Activated B cell treated with CpG ODN at 0.5 μM for 24 hours (primary cell): Measurements from ENCODE around the gene SKOR1. TPM values are rescaled to one million over a fixed set of nuclear protein-coding genes. Genes with fewer than 3 reads are reported as not detected.

Experiments used
- ATAC-seq: fragments of 200-7000 bp; cut with Tn5 transposase; one replicate; pipeline ENCODE4 v1.10.0; 2021; ENCODE audit warnings: low read depth, mild to moderate bottlenecking, moderate library complexity
- CTCF ChIA-PET: fragments of 350-600 bp; sonication (Branson Sonifier 250); formaldehyde crosslinking; loops from one replicate; lab custom pipeline; 2021; ENCODE audit warnings: antibody characterized with exemption; lab: Charles Lee
- POLR2A ChIA-PET: fragments of 350-600 bp; sonication (Branson Sonifier 250); formaldehyde crosslinking; loops from one replicate; lab custom pipeline; 2021; ENCODE audit warnings: antibody characterized with exemption; lab: Charles Lee
- DNase-seq: peaks from one replicate; pipeline ENCODE4 v3.0.0; 2022
- H3K27ac Mint-ChIP-seq: one replicate; pipeline ENCODE4 v1.8.0; 2020; ENCODE audit warnings: mixed read lengths
- H3K27me3 Mint-ChIP-seq: one replicate; pipeline ENCODE4 v1.8.0; 2021; ENCODE audit warnings: mixed read lengths
- H3K36me3 Mint-ChIP-seq: one replicate; pipeline ENCODE4 v1.8.0; 2021; ENCODE audit warnings: low read depth, mixed read lengths
- H3K4me1 Mint-ChIP-seq: one replicate; pipeline ENCODE4 v1.8.0; 2021; ENCODE audit warnings: mixed read lengths
- H3K4me3 Mint-ChIP-seq: one replicate; pipeline ENCODE4 v1.8.0; 2020; ENCODE audit warnings: mild to moderate bottlenecking, mixed read lengths
- H3K9me3 Mint-ChIP-seq: one replicate; pipeline ENCODE4 v1.8.0; 2020; ENCODE audit warnings: mixed read lengths
- CTCF ChIP-seq: fragments of 200-600 bp; IDR thresholded peaks from one replicate; pipeline ENCODE4 v1.8.0; 2022; ENCODE audit warnings: antibody characterized with exemption, mild to moderate bottlenecking
- intact Hi-C: fragments of 100-400 bp; cut with micrococcal nuclease; formaldehyde crosslinking; loops from one replicate; pipeline ENCODE4 v1.15.1; 2024
- total RNA-seq: library from RNA; stranded (reverse); gene quantifications from 2 replicates; pipeline ENCODE4 v1.2.3, GENCODE V29; 2022

Gene SKOR1
- total RNA-seq, 1 donor from 2014 or later, result 0.53 TPM

DNA sequence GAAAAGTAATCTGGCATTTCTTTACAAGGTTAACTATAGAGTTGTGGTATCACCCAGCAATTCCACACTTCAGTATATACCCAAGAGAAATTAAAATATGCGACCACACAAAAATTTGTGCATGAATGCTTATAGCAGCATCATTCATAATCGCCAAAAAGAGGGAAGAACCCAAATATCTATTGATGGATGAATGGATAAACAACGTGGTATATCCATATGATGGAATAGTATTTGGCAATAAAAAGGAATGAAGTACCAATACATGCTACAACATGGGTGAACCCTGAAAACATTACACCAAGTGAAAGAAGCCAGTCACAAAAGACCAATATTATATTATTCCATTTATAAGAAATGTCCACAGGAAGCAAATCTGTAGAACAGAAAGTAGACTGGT lies 8.6 kb upstream of the SKOR1 start:
- Mint-ChIP-seq H3K36me3 (peaks cover 3% of the 10 kb centered on the region), H3K27ac (no peak overlapping the region), H3K4me3 (no peak overlapping the region), H3K9me3 (peaks cover 9% of the 10 kb centered on the region), H3K4me1 (peaks cover 10% of the 10 kb centered on the region), H3K27me3 (peaks cover 46% of the 10 kb centered on the region)
- DNase-seq, result no peak
- no peak for ATAC-seq
- intact Hi-C loops, result no loop called here
- POLR2A ChIA-PET, result no interaction called here
- no peak for TF ChIP-seq CTCF
- CTCF ChIA-PET, result no interaction called here

GRCh38 chr15:67818464-67818863 lies 6.8 kb upstream of the SKOR1 start:
- H3K27me3 Mint-ChIP-seq, result peaks cover 52% of the 10 kb centered on the region
- CTCF ChIA-PET, result interaction anchor here (0.7 to 3.2 kb wide), 2 partner anchors 35 to 37 kb away, joined by 3 to 15 read pairs; no protein-coding TSS in a partner anchor
- H3K36me3 Mint-ChIP-seq, result peaks cover 3% of the 10 kb centered on the region
- peaks cover 21% of the 10 kb centered on the region for H3K4me1 Mint-ChIP-seq
- TF ChIP-seq CTCF, result no peak
- intact Hi-C loops, result no loop called here
- no peak overlapping the region for H3K27ac Mint-ChIP-seq
- ATAC-seq, result no peak
- H3K4me3 Mint-ChIP-seq, result no peak overlapping the region
- H3K9me3 Mint-ChIP-seq, result peaks cover 9% of the 10 kb centered on the region
- no peak for DNase-seq
- POLR2A ChIA-PET, result interaction anchor here (1.5 kb wide), 1 partner anchor 34 kb away, joined by 3 read pairs; no protein-coding TSS in a partner anchor

- H3K9me3 Mint-ChIP-seq, result peaks cover 9% of the 10 kb centered on the region
- no peak overlapping the region for H3K4me3 Mint-ChIP-seq
- TF ChIP-seq CTCF, result no peak
- intact Hi-C loops, result loop anchor here (2.0 kb wide), 1 partner anchor 15 kb away; no protein-coding TSS in a partner anchor
- CTCF ChIA-PET, result interaction anchor here (3.2 kb wide), 1 partner anchor 36 kb away, joined by 15 read pairs; no protein-coding TSS in a partner anchor
- no peak for ATAC-seq
- DNase-seq, result no peak
- H3K4me1 Mint-ChIP-seq, result peaks cover 32% of the 10 kb centered on the region
- H3K27me3 Mint-ChIP-seq, result peaks cover 62% of the 10 kb centered on the region
- POLR2A ChIA-PET, result interaction anchor here (1.5 kb wide), 1 partner anchor 35 kb away, joined by 3 read pairs; no protein-coding TSS in a partner anchor
- no peak overlapping the region for H3K27ac Mint-ChIP-seq
- peaks cover 3% of the 10 kb centered on the region for H3K36me3 Mint-ChIP-seq
Observed at GRCh38 chr15:67819636-67820035, 5.7 kb upstream of the SKOR1 start.

DNA sequence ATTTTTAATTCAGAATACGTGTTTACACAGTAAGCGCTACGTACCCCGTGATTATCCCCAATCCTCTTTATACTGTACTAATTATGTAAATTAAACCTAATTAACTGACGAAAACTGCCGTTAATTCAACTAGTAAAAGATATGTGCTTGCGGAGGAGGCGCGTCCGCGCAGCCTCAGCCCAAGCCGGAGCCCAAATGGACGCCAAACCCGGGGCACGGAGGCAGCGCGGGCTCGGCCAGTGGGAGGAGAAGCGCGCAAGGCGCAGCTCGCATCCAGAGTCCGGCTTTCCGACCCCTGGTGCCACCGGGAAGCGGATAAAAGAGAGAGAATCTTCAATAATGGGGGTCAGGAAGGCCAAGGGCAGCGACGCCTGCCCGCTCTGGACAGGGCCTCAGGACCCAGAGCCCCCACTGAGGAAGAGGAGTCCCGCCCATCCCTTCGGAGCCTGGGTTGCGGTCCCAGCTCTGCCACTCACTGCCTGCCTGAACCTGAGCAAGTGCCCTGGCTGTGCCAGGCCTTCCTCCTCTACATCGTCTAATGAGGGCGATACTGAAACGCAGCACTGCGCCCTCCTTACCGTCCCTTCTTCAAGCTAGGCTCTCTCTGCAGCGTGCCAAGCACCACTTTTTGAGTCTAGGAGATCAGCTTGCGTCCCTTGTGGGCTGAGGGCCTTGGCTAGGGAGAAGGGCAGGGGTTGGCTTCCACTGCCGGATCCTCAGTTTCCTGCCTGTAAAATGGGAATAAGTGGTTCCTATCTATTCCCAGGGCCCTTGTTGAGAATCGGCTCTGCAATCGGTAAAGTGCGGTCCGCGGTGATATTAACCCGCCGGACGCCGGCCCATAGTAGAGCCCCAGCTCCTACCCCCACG lies 5.0 kb upstream of the SKOR1 start:
- Mint-ChIP-seq H3K4me1 (peaks cover 35% of the 10 kb centered on the region), H3K36me3 (peaks cover 3% of the 10 kb centered on the region), H3K4me3 (no peak overlapping the region), H3K27me3 (peaks cover 67% of the 10 kb centered on the region), H3K27ac (no peak overlapping the region), H3K9me3 (peaks cover 9% of the 10 kb centered on the region)
- intact Hi-C loops, result loop anchor here (2.0 kb wide), 1 partner anchor 14 kb away; no protein-coding TSS in a partner anchor
- CTCF ChIA-PET, result interaction anchor here (3.2 kb wide), 1 partner anchor 37 kb away, joined by 15 read pairs; no protein-coding TSS in a partner anchor
- no peak for TF ChIP-seq CTCF
- DNase-seq (no peak), ATAC-seq (no peak)
- POLR2A ChIA-PET, result interaction anchor here (1.1 to 1.6 kb wide), 2 partner anchors 36 to 37 kb away, joined by 3 to 5 read pairs; no protein-coding TSS in a partner anchor
